ENCODE results near the gene TMEFF2. TPM values are rescaled to one million over a fixed set of nuclear protein-coding genes. Genes with fewer than 3 reads are reported as not detected.

Gene TMEFF2
- total and polyA plus RNA-seq, 2 donors from 2014 or later: not detected

DNA sequence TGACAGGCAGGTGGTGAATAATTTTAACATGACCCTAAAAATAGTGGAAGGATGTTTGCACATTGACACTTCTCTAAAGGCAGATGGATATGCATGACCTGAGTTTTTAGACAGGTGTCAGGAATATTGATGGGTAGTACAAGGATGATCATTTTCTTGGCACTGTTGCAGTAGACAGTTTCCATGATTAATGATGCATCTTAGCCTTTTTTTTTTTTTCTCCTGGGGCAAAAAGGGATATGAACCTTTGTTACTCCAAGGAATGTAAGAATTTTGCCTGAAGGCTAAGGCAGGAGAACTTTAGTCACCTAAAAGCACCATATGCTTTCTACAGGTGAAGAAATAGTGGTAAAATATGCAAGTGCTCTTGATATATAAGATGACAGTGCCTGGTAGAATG is 211.5 kb downstream of the TMEFF2 start:
- Histone ChIP-seq H3K27me3 (ENCODE audit: control insufficient read depth, insufficient read depth, low read length) (no peaks in the 10 kb centered on the region), H3K9ac (ENCODE audit: low read length in 3 of 3) (no peak overlapping the region), H3K36me3 (ENCODE audit: control insufficient read depth in 2 of 3, insufficient read depth in 3 of 3, low read length in 3 of 3) (no peaks in the 10 kb centered on the region), H3K4me3 (ENCODE audit: low read length in 3 of 3) (no peak overlapping the region), H3K9me3 (ENCODE audit: control insufficient read depth in 2 of 3, insufficient read depth in 1 of 3, low read length in 3 of 3) (no peaks in the 10 kb centered on the region), H3K4me1 (ENCODE audit: control insufficient read depth in 2 of 3, insufficient read depth in 2 of 3, low read depth in 1 of 3, low read length in 3 of 3) (no peaks in the 10 kb centered on the region), H3K27ac (ENCODE audit: low read depth in 2 of 2, low read length in 2 of 2) (no peak overlapping the region)
- TF ChIP-seq CTCF (IDR thresholded peaks at IDR 0.05; ENCODE audit: borderline replicate concordance, extremely low read depth, insufficient read depth): no peak
- DNase-seq (no peak), FAIRE-seq (no peak)
- intact Hi-C loops (cut with DNase I): no loop called here

DNA sequence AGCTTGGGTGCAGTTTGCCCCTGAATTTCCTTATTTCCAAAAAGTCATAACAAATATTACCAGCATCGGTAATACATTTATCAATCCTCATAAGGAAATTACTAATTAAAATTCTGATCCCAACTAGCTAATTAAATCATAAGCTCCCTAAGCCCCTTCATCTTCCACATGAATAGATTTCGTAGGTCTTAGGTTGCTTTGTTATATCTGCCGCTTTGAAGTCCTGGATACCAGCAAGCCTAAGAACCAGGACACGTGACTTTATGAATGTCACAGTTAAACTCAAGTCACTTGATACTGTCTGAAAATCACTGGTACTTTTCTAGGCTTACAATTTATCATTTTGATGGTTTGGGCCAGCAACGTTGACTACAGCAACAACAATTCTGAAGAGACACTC is 213.0 kb downstream of the TMEFF2 start:
- Histone ChIP-seq H3K27me3 (ENCODE audit: control insufficient read depth, insufficient read depth, low read length) (no peaks in the 10 kb centered on the region), H3K4me1 (ENCODE audit: control insufficient read depth in 2 of 3, insufficient read depth in 2 of 3, low read depth in 1 of 3, low read length in 3 of 3) (no peaks in the 10 kb centered on the region), H3K36me3 (ENCODE audit: control insufficient read depth in 2 of 3, insufficient read depth in 3 of 3, low read length in 3 of 3) (no peaks in the 10 kb centered on the region), H3K27ac (ENCODE audit: low read depth in 2 of 2, low read length in 2 of 2) (no peak overlapping the region), H3K4me3 (ENCODE audit: low read length in 3 of 3) (no peak overlapping the region), H3K9ac (ENCODE audit: low read length in 3 of 3) (no peak overlapping the region), H3K9me3 (ENCODE audit: control insufficient read depth in 2 of 3, insufficient read depth in 1 of 3, low read length in 3 of 3) (no peaks in the 10 kb centered on the region)
- intact Hi-C loops (cut with DNase I): no loop called here
- TF ChIP-seq CTCF (IDR thresholded peaks at IDR 0.05; ENCODE audit: borderline replicate concordance, extremely low read depth, insufficient read depth): no peak
- DNase-seq (no peak), FAIRE-seq (no peak)

DNA sequence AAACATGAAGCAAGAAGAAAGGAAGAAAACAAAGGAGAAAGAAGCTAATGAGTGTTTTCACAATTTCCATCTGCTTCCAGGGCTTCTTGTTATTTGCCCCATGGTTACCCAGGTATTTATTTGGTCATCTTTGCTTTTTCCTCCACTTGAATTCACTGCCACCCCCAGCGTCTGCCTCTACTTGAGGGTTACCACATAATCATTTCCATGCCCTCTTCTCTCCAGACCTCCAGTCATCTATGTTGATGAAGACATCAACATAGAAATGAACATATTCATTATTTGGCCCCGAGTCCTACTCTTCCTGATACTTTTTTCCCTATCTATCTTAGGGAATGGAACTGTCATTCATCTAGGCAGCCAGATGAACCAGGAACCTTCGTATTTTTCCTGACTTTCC is 214.2 kb downstream of the TMEFF2 start:
- H3K36me3 ChIP-seq (ENCODE audit: control insufficient read depth in 2 of 3, insufficient read depth in 3 of 3, low read length in 3 of 3): no peaks in the 10 kb centered on the region
- TF ChIP-seq CTCF (IDR thresholded peaks at IDR 0.05; ENCODE audit: borderline replicate concordance, extremely low read depth, insufficient read depth): no peak
- no peak for FAIRE-seq
- no peak for DNase-seq
- no peaks in the 10 kb centered on the region for H3K4me1 ChIP-seq (ENCODE audit: control insufficient read depth in 2 of 3, insufficient read depth in 2 of 3, low read depth in 1 of 3, low read length in 3 of 3)
- no peak overlapping the region for H3K27ac ChIP-seq (ENCODE audit: low read depth in 2 of 2, low read length in 2 of 2)
- no peak overlapping the region for H3K4me3 ChIP-seq (ENCODE audit: low read length in 3 of 3)
- H3K9me3 ChIP-seq (ENCODE audit: control insufficient read depth in 2 of 3, insufficient read depth in 1 of 3, low read length in 3 of 3): no peaks in the 10 kb centered on the region
- H3K9ac ChIP-seq (ENCODE audit: low read length in 3 of 3): no peak overlapping the region
- H3K27me3 ChIP-seq (ENCODE audit: control insufficient read depth, insufficient read depth, low read length): no peaks in the 10 kb centered on the region
- intact Hi-C loops (cut with DNase I): no loop called here

GRCh38 chr2:191979221-191979730 is 215.5 kb downstream of the TMEFF2 start:
- no peak overlapping the region for H3K4me3 ChIP-seq (ENCODE audit: low read length in 3 of 3)
- no peaks in the 10 kb centered on the region for H3K36me3 ChIP-seq (ENCODE audit: control insufficient read depth in 2 of 3, insufficient read depth in 3 of 3, low read length in 3 of 3)
- H3K9me3 ChIP-seq (ENCODE audit: control insufficient read depth in 2 of 3, insufficient read depth in 1 of 3, low read length in 3 of 3): no peaks in the 10 kb centered on the region
- TF ChIP-seq CTCF (IDR thresholded peaks at IDR 0.05; ENCODE audit: borderline replicate concordance, extremely low read depth, insufficient read depth): no peak
- no peaks in the 10 kb centered on the region for H3K4me1 ChIP-seq (ENCODE audit: control insufficient read depth in 2 of 3, insufficient read depth in 2 of 3, low read depth in 1 of 3, low read length in 3 of 3)
- intact Hi-C loops (cut with DNase I): no loop called here
- FAIRE-seq (no peak), DNase-seq (no peak)
- H3K27me3 ChIP-seq (ENCODE audit: control insufficient read depth, insufficient read depth, low read length): no peaks in the 10 kb centered on the region
- no peak overlapping the region for H3K27ac ChIP-seq (ENCODE audit: low read depth in 2 of 2, low read length in 2 of 2)
- no peak overlapping the region for H3K9ac ChIP-seq (ENCODE audit: low read length in 3 of 3)
